Stimulated activated CD4-positive, alpha-beta T cell treated with anti-CD3 and anti-CD28 coated beads, Interleukin-15, amount 100 ng/mL, for 1 hour (primary cell): ENCODE data around the gene OR4D1.

Source experiments
- DNase-seq, 2 donors: peaks; one replicate each; pipeline ENCODE4 v3.0.0-alpha.2; 2020; ENCODE audit warnings: low read depth in 1 of 2, low spot score in 1 of 2

The OR4D1 gene

GRCh38 chr17:58192612-58193011 lies 44.4 kb downstream of the OR4D1 start, which contains the start of gene EPX:
Gene EPX, plus strand, starts transcription at chr17:58192726. Its CDS starts 121 bp downstream, at chr17:58192847.
- no peak for DNase-seq

GRCh38 chr17:58193641-58194255 lies 45.6 kb downstream of the OR4D1 start:
- DNase-seq, result no peak

GRCh38 chr17:58195518-58196123 lies 47.4 kb downstream of the OR4D1 start:
- DNase-seq, result no peak

GRCh38 chr17:58196610-58197009 lies 48.4 kb downstream of the OR4D1 start:
- no peak for DNase-seq

- peak; percentile 16 to 43 for DNase-seq
Measured at GRCh38 chr17:58200024-58200633, 51.9 kb downstream of the OR4D1 start.

GRCh38 chr17:58202859-58203258 lies 54.7 kb downstream of the OR4D1 start:
- no peak for DNase-seq

- no peak for DNase-seq
Measured at GRCh38 chr17:58204796-58205195, 56.6 kb downstream of the OR4D1 start.

- DNase-seq, result no peak
Measured at GRCh38 chr17:58205936-58206335, 57.8 kb downstream of the OR4D1 start.

GRCh38 chr17:58207451-58207850 lies 59.3 kb downstream of the OR4D1 start:
- no peak for DNase-seq

- DNase-seq, result no peak
Measured at GRCh38 chr17:58208344-58208743, 60.2 kb downstream of the OR4D1 start.
